Mucosa of stomach (tissue), 1 donor: ENCODE results near the gene EPHA10.
"Not testable (repeated sequence)": the region's sequence is repeated elsewhere in the genome, so short reads cannot be mapped to it uniquely, and the experiment has no call there.

Source experiments
- H3K27me3 ChIP-seq: one replicate; pipeline ENCODE4 v1.7.0; 2013; ENCODE audit warnings: mild to moderate bottlenecking, low read length; ENCODE audit not compliant: control insufficient read depth, insufficient read depth
- H3K36me3 ChIP-seq: one replicate; pipeline ENCODE4 v1.7.0; 2013; ENCODE audit warnings: low read length; ENCODE audit not compliant: control insufficient read depth, insufficient read depth
- H3K4me1 ChIP-seq: one replicate; pipeline ENCODE4 v1.7.0; 2013; ENCODE audit warnings: mild to moderate bottlenecking, low read length; ENCODE audit not compliant: control insufficient read depth, insufficient read depth
- H3K4me3 ChIP-seq: one replicate; pipeline ENCODE4 v1.7.0; 2013; ENCODE audit warnings: low read length
- H3K9ac ChIP-seq: one replicate; pipeline ENCODE4 v1.7.0; 2013; ENCODE audit warnings: mild to moderate bottlenecking, low read length, moderate library complexity
- H3K9me3 ChIP-seq: one replicate; pipeline ENCODE4 v1.7.0; 2013; ENCODE audit warnings: mild to moderate bottlenecking, low read length, moderate library complexity; ENCODE audit not compliant: control insufficient read depth
- donor health status: Pancreatic carcinoma.

The EPHA10 gene

GRCh38 chr1:37692078-37692833, 72.7 kb downstream of the EPHA10 start, which contains the start of gene CDCA8:
TSS of gene CDCA8 (plus strand) at chr1:37692516. CDS start at chr1:37692691, 175 bp downstream.
- no peaks in the 10 kb centered on the region for H3K36me3 ChIP-seq
- H3K9ac ChIP-seq, result peak within 1 kb of the TSS; percentile 82
- H3K27me3 ChIP-seq, result no peaks in the 10 kb centered on the region
- H3K4me1 ChIP-seq, result peaks cover 34% of the 10 kb centered on the region
- H3K9me3 ChIP-seq, result no peaks in the 10 kb centered on the region
- peak within 1 kb of the TSS; percentile 81 for H3K4me3 ChIP-seq

DNA sequence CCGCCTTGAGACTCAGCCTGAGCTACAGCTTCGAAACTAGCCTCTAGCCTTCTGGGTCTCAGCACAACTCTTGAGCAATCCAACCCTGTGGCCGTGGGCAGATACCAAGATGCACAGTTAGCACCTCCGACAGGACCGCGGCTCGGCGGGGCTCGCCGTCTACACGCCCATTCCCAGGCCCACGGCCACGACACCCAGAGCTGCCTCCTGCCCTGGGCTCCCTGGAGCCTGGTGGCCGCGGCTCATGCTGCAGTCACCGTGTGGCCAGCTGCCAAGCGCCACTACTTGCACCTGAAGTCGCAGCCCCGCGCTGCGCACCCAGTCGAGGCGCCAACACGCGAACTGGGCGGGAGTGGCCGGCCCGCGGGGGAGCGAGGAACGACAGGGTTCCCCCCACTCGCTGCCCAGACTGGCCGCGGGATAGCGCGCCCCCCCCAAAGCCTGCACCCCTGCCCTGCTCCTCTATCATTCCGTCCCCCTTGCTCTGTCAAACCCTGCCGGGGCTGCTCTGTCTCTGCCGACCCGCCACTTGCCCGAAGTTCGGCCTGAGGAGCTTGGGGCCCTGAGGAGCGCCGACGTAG, 73.3 kb downstream of the EPHA10 start:
- no peaks in the 10 kb centered on the region for H3K27me3 ChIP-seq
- H3K9me3 ChIP-seq, result no peaks in the 10 kb centered on the region
- H3K4me1 ChIP-seq, result peaks cover 29% of the 10 kb centered on the region
- peak overlapping the region; percentile 81 for H3K4me3 ChIP-seq
- no peaks in the 10 kb centered on the region for H3K36me3 ChIP-seq
- peak overlapping the region; percentile 82 for H3K9ac ChIP-seq

DNA sequence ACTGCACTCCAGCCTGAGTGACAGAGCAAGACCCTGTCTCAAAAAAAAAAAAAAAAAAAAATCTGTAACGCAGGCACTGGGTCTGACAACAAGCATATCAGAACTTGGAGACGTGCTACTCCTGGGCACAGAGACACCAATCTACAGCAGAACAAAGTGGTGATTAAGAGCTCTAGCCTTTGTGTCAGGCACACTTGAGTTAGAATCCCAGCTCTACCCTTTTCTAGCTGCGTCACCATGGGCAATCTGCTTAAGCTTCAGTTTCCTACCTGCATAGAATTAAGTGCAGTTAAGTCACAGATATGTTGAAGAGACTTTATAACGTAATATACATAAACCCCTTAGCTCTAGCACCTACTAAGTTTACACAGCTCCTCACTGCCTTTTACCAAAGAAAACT, 76.0 kb downstream of the EPHA10 start:
- H3K36me3 ChIP-seq, result no peaks in the 10 kb centered on the region
- peaks cover 19% of the 10 kb centered on the region for H3K4me1 ChIP-seq
- H3K27me3 ChIP-seq, result no peaks in the 10 kb centered on the region
- no peak overlapping the region for H3K9ac ChIP-seq
- H3K4me3 ChIP-seq, result no peak overlapping the region
- H3K9me3 ChIP-seq, result no peaks in the 10 kb centered on the region

- not testable (repeated sequence) for H3K9ac ChIP-seq, H3K9me3 ChIP-seq, H3K36me3 ChIP-seq, H3K27me3 ChIP-seq, H3K4me3 ChIP-seq
- H3K4me1 ChIP-seq, result peaks cover 19% of the 10 kb centered on the region
Measured at GRCh38 chr1:37687764-37688163, 77.2 kb downstream of the EPHA10 start.

DNA sequence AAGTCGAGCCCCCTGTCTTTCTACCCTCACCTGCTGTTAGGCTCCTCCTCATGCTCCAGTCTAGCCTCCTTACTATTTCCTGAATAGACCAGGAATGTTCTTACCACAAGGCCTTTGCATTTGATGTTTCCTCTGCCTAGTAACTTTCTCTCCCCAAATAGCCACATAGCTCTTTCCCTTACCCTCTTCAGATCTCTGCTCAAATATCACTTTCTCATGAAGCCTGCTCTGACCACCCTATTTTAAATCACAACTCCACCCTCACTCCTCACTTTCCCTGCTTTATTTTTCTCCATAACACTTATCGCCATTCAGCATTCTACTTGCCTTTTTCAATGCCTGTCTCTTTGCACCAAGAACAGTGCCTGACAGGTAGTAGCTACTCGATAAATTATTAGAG, 79.2 kb downstream of the EPHA10 start:
- peaks cover 12% of the 10 kb centered on the region for H3K4me1 ChIP-seq
- no peaks in the 10 kb centered on the region for H3K27me3 ChIP-seq
- no peak overlapping the region for H3K9ac ChIP-seq
- no peaks in the 10 kb centered on the region for H3K36me3 ChIP-seq
- no peaks in the 10 kb centered on the region for H3K9me3 ChIP-seq
- no peak overlapping the region for H3K4me3 ChIP-seq

- not testable (repeated sequence) for H3K36me3 ChIP-seq
Measured at GRCh38 chr1:37684182-37684581, 80.7 kb downstream of the EPHA10 start.

DNA sequence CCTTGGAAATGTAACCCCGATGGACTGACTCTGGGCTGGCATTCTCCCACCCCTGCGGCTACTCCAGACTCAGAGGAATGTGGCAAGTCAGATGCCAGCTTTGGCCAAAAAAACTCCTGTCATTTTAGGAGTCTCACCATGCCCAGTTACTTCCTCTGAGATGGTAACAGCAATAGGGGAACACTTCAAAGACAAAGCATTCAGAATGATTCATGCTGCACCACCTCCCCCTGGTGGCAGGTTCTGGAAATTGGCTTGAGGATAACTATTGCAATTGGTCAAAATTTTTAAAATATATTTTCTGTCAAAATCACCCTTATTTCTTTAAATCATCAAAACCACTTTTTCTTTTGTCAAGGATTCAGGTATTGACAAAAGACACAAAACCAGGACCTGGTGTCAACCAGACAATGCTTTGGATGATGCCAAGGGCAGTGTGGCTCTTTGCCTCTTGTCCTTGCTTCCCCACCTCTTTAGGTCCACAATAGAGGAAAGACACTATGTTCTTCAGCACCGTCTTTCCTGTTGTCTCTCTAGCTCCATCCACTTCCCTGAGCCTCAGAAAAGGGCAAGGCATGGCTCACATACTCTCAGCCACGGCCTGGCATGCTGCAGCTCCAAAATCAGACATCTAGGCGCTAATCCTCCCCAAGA, 82.5 kb downstream of the EPHA10 start:
- Histone ChIP-seq H3K9me3 (no peaks in the 10 kb centered on the region), H3K4me3 (no peak overlapping the region), H3K27me3 (no peaks in the 10 kb centered on the region), H3K36me3 (no peaks in the 10 kb centered on the region), H3K9ac (no peak overlapping the region), H3K4me1 (no peaks in the 10 kb centered on the region)

More at GRCh38 chr1:37684182-37684581, 80.7 kb downstream of the EPHA10 start:
- not testable (repeated sequence) for H3K27me3 ChIP-seq, H3K9ac ChIP-seq, H3K9me3 ChIP-seq, H3K4me3 ChIP-seq, H3K4me1 ChIP-seq

DNA sequence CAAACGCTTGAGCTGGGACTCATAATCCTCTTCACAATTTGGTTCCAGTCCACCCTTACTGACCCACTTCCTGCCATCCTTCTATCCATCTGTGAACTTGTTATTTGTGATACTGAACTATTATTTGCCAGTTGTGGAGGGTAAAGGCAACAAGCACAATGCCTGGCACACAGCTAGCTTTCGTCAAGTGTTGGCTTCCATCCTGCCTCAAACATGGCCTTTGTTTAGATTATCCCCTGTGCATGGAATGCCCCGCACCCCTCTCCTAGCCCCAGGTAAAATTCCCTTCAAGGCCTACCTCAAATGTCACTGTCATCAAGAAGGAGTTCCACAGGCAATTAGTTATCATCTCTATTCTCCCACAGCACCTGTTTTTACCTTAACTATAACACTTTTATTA, 84.0 kb downstream of the EPHA10 start:
- Histone ChIP-seq H3K9ac (no peak overlapping the region), H3K9me3 (no peaks in the 10 kb centered on the region), H3K36me3 (no peaks in the 10 kb centered on the region), H3K4me1 (no peaks in the 10 kb centered on the region), H3K4me3 (no peak overlapping the region), H3K27me3 (peaks cover 1% of the 10 kb centered on the region)

DNA sequence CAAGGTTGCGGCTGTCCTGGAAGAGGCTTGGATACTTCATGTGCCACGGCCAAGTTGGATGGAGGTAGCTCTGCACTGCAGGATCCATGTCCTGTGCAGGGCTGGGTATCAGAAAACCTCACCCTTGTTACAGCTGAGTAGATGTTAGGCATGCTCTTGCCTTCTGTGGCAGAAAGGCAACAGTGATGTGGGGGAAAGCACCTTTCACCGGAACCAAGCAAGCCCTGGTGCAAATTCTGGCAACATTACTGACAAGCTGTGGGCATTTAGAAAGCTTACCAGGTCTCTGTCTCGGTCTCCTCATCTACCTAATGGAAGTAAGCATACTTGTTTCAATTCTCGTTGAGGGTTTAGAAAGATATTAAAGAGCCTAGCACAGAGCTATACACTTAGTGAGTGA, 87.1 kb downstream of the EPHA10 start:
- Histone ChIP-seq H3K4me1 (peaks cover 5% of the 10 kb centered on the region), H3K27me3 (peaks cover 6% of the 10 kb centered on the region), H3K9ac (no peak overlapping the region), H3K9me3 (no peaks in the 10 kb centered on the region), H3K36me3 (no peaks in the 10 kb centered on the region), H3K4me3 (no peak overlapping the region)

DNA sequence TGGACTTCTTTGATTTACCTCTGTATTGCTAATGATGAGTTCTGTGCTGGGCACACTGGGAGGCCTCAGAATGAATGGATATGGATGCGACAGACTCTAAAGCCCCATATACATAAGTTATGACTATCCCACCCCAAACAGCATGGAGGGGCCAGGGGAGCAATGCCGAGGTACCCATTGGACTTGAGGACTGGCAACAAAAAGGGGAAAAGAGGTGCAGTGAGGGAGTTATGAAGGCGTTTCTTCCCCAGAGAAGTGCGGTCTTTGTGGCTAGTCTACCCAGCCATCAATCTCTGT, 87.8 kb downstream of the EPHA10 start:
- Histone ChIP-seq H3K9me3 (no peaks in the 10 kb centered on the region), H3K4me3 (no peak overlapping the region), H3K36me3 (no peaks in the 10 kb centered on the region), H3K27me3 (peaks cover 12% of the 10 kb centered on the region), H3K9ac (no peak overlapping the region), H3K4me1 (peaks cover 5% of the 10 kb centered on the region)

DNA sequence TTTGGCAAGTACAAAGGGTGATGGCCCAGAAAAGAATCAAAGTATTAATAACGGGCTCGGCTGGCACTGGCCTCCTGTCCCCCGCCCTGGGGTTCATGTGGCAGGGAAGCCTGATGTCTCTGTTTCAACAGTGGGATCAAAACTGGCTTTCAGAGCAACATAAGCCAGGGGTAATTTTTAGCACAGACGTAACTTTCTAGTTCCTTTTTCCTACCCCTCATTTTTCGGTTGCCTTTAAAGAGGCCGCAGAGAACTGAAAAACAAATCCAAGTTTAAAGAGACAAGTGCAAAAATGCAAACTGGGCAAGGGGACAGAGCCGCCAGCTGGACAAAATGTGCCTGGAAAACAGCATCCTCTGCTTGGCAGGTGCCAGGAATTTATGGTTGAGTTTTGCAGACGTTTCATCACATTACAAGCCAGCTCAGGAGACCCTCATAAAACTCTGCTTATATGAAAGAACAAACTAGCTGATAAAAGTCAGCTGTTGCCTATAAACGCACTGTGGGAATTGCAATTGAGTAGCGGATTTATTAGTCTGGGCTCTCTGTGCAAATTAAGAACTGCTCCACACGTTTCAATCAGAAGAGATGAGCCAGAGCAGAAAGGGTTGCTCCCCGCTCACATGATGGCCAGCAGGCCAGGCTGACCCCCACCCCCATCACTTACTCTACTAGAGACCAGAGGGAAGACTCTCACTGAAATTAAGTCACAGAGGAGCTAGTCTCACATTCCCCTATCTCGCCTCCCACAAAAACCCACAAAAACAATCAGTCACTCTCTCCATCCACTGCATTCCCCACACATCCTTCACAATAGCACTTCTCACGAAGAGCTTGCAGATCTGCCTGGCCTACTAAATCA, 88.4 kb downstream of the EPHA10 start:
- no peaks in the 10 kb centered on the region for H3K9me3 ChIP-seq
- no peaks in the 10 kb centered on the region for H3K36me3 ChIP-seq
- peaks cover 12% of the 10 kb centered on the region for H3K27me3 ChIP-seq
- H3K4me1 ChIP-seq, result peaks cover 5% of the 10 kb centered on the region
- H3K9ac ChIP-seq, result no peak overlapping the region
- no peak overlapping the region for H3K4me3 ChIP-seq

DNA sequence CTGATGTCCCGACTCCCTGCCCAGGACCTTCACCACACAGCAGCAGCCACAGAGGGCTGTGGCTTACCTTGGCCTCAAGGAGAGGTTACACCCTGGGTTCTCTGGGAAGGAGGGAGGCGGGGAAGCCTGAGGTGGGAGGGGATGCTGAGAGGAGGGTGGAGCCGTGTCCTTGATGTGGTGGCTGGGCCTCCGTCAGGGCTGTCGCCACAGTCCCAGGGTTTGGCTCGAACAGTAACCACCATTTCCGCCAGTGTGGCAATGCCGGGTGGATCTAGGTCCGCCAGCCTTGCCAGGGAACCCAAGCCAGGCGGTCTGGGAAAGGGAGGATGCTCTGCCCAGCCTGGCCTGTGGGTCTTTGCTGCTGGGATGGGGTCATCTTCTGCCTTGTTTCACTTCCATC, 91.0 kb downstream of the EPHA10 start:
- no peak overlapping the region for H3K4me3 ChIP-seq
- H3K27me3 ChIP-seq, result peaks cover 19% of the 10 kb centered on the region
- H3K4me1 ChIP-seq, result peaks cover 5% of the 10 kb centered on the region
- H3K36me3 ChIP-seq, result no peaks in the 10 kb centered on the region
- H3K9me3 ChIP-seq, result no peaks in the 10 kb centered on the region
- H3K9ac ChIP-seq, result no peak overlapping the region
